GM19328 (cell line): ENCODE results near the gene DLD.
A peak's percentile ranks its signal among the peaks of the same experiment; 100 is the strongest.
"Not testable (repeated sequence)": the region's sequence is repeated elsewhere in the genome, so short reads cannot be mapped to it uniquely, and the experiment has no call there.

Source experiments
- ATAC-seq: cut with Tn5 transposase; IDR thresholded peaks from one replicate; pipeline ENCODE4 v1.9.1; 2021; ENCODE audit warnings: mild to moderate bottlenecking, moderate library complexity; ENCODE audit not compliant: unreplicated experiment

Gene DLD

GRCh38 chr7:107914831-107915230, 23.8 kb downstream of the DLD start:
- no peak for ATAC-seq

GRCh38 chr7:107915541-107915940, 24.6 kb downstream of the DLD start:
- no peak for ATAC-seq

- ATAC-seq: peak; percentile 64
Measured at GRCh38 chr7:107917763-107918651, 27.0 kb downstream of the DLD start.

- no peak for ATAC-seq
Measured at GRCh38 chr7:107918948-107919347, 28.0 kb downstream of the DLD start.

- ATAC-seq: no peak
Measured at GRCh38 chr7:107920048-107920772, 29.2 kb downstream of the DLD start.

GRCh38 chr7:107921826-107922225, 30.8 kb downstream of the DLD start:
- not testable (repeated sequence) for ATAC-seq

- ATAC-seq: no peak
Measured at GRCh38 chr7:107922886-107923285, 31.9 kb downstream of the DLD start.

GRCh38 chr7:107924841-107925504, 34.0 kb downstream of the DLD start:
- peak; percentile 87 for ATAC-seq

- ATAC-seq: no peak
Measured at GRCh38 chr7:107926481-107926880, 35.5 kb downstream of the DLD start.

- no peak for ATAC-seq
Measured at GRCh38 chr7:107931740-107932515, 40.9 kb downstream of the DLD start.

GRCh38 chr7:107932805-107933204, 41.8 kb downstream of the DLD start:
- ATAC-seq: no peak

GRCh38 chr7:107933386-107934013, 42.5 kb downstream of the DLD start:
- ATAC-seq: no peak

GRCh38 chr7:107934991-107935770, 44.2 kb downstream of the DLD start:
- no peak for ATAC-seq

GRCh38 chr7:107936312-107936711, 45.3 kb downstream of the DLD start:
- ATAC-seq: no peak

GRCh38 chr7:107937531-107937930, 46.5 kb downstream of the DLD start:
- ATAC-seq: no peak

GRCh38 chr7:107938456-107939250, 47.7 kb downstream of the DLD start:
- ATAC-seq: no peak

GRCh38 chr7:107939573-107940489, 48.8 kb downstream of the DLD start:
- no peak for ATAC-seq

GRCh38 chr7:107940951-107941350, 50.0 kb downstream of the DLD start:
- ATAC-seq: no peak
